Activated T-cell treated with anti-CD3 and anti-CD28 coated beads, Interleukin-2, amount 50 U/mL, for 1 hour (primary cell): Measurements from ENCODE around the gene WNT5A.

Experiments
- DNase-seq: peaks from one replicate; pipeline ENCODE4 v3.0.0-alpha.2; 2020

WNT5A gene

DNA sequence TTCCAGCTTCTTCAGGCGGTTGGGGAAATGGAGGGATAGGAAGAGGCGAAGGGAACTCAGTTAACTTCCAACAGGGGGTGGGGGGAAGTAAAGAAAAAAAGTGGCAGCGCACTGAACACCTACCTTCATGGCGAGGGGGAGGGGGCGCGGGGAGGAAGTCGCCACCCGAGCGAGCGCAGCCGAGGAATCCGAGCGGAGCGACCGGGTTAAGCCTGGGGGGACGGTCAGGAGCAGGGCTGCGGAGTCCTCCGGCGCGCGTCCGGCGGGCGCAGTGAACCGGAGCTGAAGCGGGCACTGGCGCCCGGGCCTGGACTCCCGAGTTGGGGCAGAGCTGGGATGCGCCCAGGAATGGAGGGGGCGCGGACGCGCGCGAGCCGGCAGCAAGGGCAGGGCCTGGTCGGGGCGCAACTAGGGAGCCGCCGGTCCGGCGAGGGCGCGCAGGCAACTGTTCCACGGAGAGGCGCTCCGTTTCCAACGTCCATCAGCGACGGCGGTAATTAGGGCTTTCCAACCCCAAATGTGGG, at the start of gene WNT5A:
WNT5A (minus strand) TSS at position 450 of the 524 bp plus-strand sequence; CDS start at position 129, 321 bp downstream.
- DNase-seq: no peak

DNA sequence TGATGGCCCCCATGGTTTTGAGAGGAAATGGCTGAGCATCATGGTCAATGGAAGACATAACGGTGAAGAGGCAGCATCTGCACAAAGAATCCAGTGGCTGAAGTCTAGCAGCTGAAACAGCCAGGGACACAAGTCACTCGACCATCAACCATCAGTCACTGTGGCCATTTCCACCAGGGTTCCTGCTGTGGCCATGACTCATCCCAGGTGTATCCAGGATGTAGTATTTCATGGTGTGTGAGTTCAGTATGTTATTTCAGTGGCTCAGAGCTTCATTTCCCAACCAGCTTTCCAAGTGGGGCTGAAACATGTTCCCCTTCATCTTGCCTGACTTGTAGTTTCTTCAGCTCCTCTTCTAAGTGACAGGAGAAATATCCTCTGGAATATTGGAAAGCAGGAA, 47.8 kb upstream of the WNT5A start:
- no peak for DNase-seq

GRCh38 chr3:55532806-55533205, 45.7 kb upstream of the WNT5A start:
- no peak for DNase-seq

DNA sequence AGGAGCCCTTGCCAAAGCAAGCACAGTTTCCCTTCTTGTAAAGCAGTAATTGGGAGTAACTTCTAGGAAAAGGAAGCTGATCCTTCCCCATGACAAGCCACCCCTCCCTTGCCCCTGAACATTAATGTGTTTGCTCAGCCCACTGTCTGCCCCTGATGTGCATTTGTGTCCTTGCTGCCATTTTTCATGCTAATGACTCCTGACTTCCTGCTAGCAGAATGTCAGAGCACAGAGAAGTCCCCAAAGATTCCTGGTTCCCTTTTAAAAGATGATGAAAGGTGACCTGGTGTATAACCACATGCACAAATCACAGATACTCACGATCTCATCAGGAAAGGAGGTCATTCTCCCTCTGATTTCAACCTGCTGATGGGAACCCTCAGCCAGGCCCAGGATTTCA, 44.2 kb upstream of the WNT5A start:
- DNase-seq: no peak

- DNase-seq: no peak
Measured at GRCh38 chr3:55527361-55527760, 40.3 kb upstream of the WNT5A start.

DNA sequence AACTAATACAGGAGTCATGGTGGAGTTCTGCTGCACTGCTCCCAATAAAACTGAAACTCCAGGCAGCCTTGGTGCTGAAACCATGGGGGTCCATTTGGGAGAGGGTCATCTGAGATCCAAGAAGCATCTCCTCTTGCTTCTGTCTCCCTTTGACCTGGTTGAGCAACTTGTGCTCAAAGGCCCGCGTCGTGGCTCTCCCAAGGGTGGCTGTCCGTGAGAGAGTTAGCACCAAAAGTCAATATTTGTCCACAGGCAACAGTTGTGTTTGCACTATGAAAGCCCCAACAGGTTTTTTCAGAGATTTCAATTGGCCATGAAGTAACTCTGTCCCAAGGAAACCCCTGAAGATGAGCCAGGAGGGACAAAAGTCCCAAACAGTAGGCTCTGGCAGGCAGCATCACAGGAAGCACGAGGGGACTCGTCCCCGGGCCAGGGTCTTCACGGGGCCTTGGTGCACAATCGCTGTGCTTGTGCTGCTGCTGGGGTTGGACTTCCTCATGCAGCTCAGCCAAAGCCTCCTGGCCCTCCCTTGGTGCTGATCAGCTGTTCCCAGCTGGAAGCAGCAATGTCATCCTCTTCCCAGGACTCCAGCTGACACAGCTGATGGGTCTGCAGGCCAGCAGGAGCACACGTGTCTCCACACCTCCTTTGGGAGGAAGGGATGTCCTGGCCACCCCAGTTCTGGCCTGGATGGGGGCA, 39.4 kb upstream of the WNT5A start:
- no peak for DNase-seq

DNA sequence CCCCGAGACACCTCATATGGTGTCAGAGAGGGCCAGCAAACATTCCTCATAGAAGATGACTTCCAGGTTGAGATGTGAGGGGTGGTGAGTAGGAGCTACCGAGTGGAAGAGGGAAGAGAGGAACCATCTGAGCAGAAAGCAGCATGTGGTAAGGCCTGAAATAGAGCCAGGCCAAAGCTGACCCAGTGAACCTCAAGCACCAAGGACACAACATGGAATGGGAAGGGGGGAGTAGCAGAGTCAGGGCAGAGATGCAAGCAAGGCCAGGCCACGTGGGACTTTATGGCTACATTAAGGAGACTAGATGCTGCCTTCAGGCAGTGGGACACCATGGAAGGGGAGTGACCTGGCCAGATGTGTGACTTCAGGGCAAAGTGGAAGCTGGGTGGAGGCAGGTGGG, 38.3 kb upstream of the WNT5A start:
- DNase-seq: no peak

DNA sequence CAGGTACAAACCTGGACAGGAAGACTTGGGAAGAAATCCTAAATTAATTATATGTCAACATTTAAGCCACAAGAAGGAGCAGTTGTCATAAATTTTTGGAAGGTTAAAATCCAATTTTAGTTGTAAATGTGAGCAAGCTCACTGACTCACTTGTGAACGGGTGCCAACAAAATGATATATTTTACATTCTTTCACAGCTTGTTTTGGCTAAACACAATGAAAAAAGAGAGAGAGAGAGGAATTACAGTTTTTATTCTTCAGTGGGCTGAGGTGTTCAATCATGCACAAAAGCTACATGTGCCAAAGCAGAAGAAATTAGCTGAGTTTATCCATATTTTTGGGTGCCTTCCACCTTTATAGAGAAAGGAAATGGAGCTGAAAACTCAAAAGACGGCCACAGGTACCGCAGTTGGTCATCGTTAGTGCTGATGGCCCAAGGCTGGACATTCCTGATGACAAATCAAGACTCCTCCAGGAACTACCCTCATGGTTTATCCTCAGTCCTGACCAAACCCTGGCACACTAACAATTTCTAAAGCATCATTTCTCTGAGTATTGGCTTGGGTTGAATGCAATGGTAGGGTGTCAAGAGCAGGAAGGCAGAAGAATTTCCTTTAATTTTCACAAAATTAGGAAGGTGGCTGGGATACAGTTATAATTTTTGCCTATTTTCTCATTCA, 37.6 kb upstream of the WNT5A start:
- DNase-seq: no peak

DNA sequence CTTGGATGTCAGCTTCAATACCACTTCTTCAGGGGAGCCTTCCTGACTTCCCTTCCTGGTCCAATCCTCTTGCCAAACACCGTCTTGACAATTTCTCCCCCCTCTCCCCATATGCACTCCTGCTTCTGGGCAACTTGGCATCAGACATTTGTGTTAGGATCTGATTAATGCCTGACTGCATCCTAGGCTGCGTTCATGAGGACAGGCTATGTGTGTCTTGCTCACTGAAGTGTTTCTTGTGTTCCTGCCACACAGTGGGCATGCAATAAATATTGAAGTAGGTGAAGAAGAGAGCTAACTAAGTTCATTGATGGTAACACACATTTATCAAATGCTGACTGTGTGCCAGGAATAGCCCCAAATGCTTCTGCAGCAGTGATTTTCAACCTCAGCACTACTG, 36.4 kb upstream of the WNT5A start:
- DNase-seq: no peak

GRCh38 chr3:55521738-55522421, 34.8 kb upstream of the WNT5A start:
- no peak for DNase-seq

- no peak for DNase-seq
Measured at GRCh38 chr3:55521064-55521737, 34.1 kb upstream of the WNT5A start.

- no peak for DNase-seq
Measured at GRCh38 chr3:55519019-55519418, 31.9 kb upstream of the WNT5A start.

DNA sequence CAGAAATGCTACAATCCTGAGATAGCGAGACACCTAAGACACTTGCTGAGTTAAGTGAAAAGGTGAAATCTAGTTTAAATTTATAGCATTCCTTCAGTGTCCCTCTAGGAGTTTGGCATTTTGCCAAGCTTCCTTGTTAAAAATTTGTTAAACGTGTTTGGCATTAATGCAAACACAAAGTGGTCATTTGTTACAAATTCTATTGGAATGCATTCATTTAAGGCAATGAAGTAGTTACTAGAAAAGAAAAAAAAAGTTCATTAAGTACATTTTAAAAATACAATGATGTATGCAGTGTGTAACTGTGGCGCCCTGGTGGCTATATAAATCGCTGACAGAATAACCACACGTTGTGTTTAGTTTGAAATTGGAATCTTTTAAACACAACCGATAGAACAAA, 31.3 kb upstream of the WNT5A start:
- no peak for DNase-seq

DNA sequence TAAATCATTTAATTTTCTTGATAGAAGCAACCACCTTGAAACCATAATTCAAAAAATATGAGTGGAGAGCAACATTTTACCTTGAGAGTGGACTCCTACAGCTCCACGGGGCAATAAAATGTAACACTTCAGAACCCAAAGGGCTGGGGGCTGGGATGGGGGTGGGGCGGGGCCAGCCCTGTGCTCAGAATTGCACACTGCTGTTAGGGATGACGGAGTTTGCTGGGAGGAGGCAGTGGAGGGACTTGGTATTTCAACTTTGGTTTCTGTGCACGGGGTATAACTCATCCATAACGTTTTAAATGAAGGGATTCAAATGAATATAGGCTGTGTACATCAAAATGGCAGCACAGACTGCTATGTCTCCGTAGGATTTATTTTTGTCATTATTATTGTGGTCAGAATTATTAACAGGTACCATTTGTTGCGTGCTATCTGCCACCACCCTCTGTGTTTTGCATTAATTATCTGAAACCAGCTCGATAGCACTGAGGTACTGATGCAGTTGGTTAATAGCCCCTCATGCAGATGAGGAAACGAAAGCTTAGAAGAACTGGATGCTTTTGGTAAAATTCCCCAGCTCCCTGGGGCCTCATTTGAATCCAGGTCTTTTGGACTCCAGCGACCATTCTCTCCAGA, 29.4 kb upstream of the WNT5A start:
- DNase-seq: no peak

- no peak for DNase-seq
Measured at GRCh38 chr3:55515550-55516246, 28.6 kb upstream of the WNT5A start.

DNA sequence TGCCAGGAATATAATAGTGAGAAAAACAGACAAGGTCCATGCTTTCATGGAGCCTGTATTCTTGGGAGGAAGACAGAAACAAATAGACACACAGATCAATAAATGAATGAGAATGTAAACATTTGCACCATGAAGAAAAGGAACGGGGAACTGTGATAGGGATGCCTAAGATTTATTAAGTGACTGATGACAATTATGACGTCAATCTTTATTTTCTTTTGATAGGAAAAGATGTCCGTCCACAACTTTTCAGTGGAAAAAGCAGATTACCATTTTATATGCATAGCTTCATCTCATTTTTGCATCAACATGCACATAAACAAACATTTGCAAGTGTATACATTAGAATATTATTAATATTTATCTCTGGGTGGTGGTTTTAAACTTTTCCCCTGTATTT, 27.9 kb upstream of the WNT5A start:
- no peak for DNase-seq

- no peak for DNase-seq
Measured at GRCh38 chr3:55512571-55513343, 25.7 kb upstream of the WNT5A start.

- no peak for DNase-seq
Measured at GRCh38 chr3:55511895-55512570, 24.9 kb upstream of the WNT5A start.

DNA sequence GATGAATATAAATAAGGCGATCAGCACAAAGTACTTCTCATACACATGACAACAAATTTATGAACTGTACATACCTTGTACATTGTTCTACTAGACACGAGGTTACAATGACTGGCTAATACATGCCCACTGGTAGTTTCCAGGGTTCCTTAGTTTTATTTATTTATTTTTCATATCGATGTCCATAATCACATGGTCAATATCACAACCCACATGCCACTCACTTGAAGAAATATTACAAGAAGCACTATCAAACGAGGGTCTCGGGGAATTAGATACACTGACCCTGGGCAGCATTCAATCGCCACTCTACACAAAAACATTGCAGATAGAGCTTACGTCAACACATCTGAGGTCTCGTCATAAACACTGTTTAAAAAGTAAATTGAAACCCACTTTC, 21.2 kb upstream of the WNT5A start:
- DNase-seq: no peak

DNA sequence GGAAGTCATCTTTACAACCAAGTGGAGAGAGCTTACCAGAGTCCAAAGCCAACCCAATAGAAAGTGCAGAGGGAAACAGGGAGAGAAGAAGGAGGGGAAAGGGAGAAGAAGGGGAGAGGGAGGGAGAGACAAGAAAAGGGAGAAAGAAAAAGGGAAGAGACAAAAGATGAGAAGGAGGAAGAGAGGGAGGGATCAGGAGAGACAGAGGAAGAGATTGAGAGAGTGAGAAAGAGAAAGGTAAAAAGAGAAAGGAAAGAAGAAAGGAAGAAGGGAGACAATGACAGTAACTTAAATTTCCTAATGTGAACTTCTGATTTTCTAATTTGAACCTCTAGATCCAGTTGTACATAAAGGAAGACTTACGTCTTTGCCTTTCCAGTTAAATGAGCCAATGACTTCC, 20.7 kb upstream of the WNT5A start:
- DNase-seq: no peak

- DNase-seq: no peak
Measured at GRCh38 chr3:55505776-55506175, 18.7 kb upstream of the WNT5A start.
